ENCODE data around the gene AAK1.
"Not testable (repeated sequence)": the region's sequence is repeated elsewhere in the genome, so short reads cannot be mapped to it uniquely, and the experiment has no call there.

AAK1 gene

DNA sequence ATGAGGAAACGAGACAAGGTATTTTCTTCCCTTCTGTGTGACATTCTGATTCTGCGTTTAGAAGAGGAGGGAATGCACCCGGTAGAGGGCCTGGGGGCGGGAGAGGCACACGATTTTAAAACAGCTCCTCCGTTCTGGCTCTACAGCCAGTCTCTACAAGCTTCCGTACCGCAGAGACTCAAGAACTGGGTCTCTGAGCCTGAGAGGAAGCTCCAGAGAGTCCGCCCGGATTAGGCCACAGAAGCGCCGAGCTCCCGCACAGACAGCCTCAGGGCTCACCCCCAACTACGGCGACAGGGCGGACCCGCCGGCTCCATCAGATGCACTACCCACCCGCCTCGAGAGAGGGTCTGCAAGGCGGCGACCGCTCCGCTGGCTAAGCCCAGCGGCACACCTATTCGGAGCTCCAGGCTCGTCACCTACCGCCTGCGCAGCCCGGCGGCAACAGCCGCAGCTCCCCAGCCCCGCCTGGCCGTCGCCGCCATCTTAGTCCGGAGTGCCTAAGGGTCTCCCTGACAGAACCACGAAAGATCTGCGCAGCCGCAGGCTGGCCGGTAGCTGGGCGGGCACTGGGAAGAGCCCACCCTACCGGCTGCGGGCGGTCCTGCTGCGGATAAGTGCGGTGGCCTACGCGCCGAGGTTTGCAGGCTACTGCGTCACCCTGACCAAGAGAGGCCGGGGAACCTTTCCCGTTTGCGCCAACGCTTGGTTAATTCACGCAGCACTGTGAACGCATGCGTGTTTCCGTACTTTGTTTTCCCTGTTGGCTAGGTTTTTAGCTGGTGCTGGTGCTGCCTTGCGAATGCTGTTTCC, 206.4 kb downstream of the AAK1 start, which contains the start of gene NFU1:
Gene NFU1, minus strand, starts transcription at position 498 of the 813 bp plus-strand sequence. Its CDS starts 13 bp downstream, at position 485.
- DNase-seq, result peak; percentile 90

DNA sequence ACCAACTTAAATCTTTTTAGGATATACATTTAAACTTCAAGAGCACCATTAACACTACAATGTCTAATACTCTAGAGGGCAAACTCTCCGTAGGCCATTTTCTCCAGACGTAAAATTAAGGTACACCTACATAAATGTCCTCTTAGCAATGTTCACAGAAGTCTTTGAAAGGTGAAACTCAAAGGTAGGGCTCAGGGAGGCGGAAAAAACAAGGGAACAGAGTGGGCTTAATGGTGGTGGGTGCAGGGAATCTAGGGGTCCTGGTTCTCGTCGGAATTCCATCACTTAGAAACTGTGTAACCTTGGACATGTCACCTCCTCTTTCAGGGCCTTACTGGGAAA, 207.0 kb downstream of the AAK1 start:
- peak; percentile 35 for DNase-seq

DNA sequence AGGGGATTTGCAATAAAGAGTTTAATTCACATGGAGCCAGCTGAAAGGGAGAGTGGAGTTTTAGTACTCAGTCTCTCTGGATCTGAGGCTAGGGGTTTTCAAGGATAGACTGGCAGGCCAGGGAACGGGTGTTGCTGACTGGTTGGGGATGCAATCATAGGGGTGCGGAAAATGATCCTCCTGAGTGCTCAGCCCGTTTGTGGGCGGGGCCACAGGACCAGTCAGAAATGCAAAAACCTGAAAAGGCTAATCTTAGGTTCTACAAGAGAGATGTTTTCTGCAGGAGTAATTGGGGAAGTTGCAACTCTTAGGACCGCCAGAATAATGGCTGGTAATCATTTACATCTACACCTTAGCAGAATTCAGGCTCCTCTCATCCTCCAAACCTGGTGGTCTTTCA, 208.8 kb downstream of the AAK1 start:
- no peak for DNase-seq

DNA sequence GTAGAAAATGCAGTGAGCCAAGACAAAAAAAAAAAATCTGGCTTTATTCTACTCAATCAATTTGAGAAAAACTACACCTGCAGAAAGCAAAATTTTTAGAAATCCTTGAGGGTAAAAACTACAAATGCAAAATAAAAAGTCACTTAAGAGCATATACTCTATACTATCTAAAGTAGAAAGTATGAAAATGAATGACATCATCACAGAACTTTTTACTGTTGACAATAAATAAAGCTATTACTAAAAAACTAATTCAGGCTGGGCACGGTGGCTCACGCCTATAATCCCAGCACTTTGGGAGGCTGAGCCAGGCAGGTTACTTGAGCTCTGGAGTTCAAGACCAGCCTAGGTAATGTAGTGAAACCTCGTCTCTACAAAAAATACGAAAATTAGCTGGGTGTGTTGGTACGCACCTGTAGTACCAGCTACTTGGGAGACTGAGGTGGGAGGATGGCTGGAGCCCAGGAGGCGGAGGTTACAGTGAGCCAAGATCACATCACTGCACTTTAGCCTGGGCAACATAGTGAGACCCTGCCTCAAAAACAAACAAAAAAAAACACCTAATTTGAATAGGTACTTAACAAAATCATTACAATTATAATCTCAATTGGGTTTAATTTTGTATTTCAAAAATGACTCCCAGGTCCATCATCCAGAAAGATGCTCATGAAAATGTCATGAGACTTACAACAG, 213.9 kb downstream of the AAK1 start:
- no peak for DNase-seq

DNA sequence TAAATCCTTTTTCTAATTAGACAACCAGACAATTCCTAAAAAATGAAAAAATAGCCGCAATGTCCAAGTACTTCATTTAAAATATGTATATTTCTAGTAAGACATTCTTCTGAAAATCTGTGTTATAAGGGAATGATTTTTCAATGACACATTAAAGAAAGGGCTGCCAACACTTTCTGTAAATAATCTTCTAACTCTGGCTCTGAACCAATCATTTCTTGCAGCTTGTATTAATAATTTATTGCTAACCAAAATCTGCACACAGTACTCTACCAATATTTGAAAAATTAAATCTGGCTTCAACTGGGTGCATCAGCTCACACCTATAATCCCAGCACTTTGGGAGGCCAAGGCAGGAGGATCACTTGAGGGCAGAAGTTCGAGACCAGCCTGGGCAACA, 214.6 kb downstream of the AAK1 start:
- no peak for DNase-seq

DNA sequence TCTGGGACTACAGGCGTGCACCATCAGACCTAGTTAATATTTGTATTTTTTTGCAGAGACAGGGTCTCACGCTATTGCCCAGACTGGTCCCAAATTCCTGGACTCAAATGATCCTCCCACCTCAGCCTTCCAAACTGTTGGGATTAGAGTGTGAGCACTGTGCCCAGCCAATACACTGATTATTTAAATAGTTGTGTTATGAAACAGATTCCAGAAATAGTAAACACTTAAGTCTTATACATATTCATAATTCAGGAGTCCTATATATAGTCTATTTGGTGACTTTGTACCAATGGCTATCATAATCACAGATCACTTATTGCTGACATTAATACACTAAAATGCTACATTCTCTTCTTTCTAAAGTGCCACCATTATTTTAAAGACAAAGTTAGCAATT, 219.1 kb downstream of the AAK1 start:
- no peak for DNase-seq

DNA sequence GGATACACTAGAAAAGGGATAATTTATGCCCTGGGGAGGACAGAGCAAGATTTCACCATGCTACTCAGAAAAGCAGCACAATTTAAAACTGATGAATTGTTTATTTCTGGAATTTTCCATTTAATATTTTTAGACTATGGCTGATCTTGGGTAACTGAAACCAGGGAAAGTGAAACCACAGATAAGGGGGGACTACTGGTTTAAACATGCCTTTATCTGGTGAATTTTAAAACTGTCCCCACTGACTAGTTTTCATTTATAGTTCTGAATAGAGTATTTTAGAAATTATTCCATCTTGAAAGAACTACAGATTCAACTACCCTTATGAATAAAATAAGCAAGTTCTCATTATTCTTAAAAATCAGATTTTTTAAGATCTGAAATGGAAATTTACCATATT, 221.3 kb downstream of the AAK1 start:
- DNase-seq, result no peak

DNA sequence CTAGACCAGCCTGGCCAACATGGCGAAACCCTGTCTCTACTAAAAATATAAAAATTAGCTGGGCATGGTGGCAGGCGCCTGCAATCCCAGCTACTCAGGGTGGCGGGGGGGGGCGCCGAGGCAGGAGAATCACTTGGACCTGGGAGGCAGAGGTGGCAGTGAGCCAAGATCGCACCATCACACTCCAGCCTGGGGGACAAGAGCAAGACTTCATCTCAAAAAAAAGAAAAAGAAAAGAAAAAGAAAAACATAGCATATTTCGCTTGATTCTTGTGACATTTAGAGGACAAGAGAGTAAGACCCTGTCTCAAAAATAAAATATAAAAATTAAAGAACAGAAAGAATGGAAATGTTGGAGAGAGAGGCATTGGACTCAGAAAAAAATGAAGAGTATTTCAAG, 224.4 kb downstream of the AAK1 start:
- DNase-seq, result not testable (repeated sequence)

DNA sequence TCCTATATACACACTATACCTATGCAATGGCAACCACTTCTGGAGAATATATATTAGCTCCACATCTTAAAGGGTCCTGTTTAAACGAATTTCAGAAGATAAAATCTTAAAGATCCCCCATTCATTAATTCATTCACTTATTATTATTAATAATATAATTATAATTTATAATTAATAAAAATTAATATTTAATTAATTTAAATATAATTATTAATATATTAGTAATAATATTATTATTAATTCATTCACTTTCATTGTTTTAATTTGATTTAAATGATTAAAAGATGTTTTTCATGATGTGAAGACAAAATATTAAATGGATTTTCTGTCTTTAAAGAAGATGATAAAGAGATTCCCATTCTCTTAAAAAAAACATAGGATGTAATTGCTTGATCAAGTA, 227.4 kb downstream of the AAK1 start:
- DNase-seq, result no peak
